ENCODE results near the gene REEP1.
"Not testable (repeated sequence)": the region's sequence is repeated elsewhere in the genome, so short reads cannot be mapped to it uniquely, and the experiment has no call there.

Gene REEP1

GRCh38 chr2:86275962-86276361, 61.5 kb downstream of the REEP1 start:
- no peak for DNase-seq

GRCh38 chr2:86275384-86275799, 62.0 kb downstream of the REEP1 start:
- DNase-seq, result no peak

- DNase-seq, result no peak
Observed at GRCh38 chr2:86274918-86275275, 62.5 kb downstream of the REEP1 start.

GRCh38 chr2:86274265-86274917, 63.0 kb downstream of the REEP1 start:
- no peak for DNase-seq

- DNase-seq, result no peak
Observed at GRCh38 chr2:86272111-86272510, 65.3 kb downstream of the REEP1 start.

- no peak for DNase-seq
Observed at GRCh38 chr2:86271248-86271647, 66.2 kb downstream of the REEP1 start.

- no peak for DNase-seq
Observed at GRCh38 chr2:86263956-86264355, 73.5 kb downstream of the REEP1 start.

GRCh38 chr2:86260978-86261377, 76.4 kb downstream of the REEP1 start:
- no peak for DNase-seq

- DNase-seq, result no peak
Observed at GRCh38 chr2:86258106-86258505, 79.3 kb downstream of the REEP1 start.

- DNase-seq, result no peak
Observed at GRCh38 chr2:86256982-86257381, 80.4 kb downstream of the REEP1 start.

- DNase-seq, result no peak
Observed at GRCh38 chr2:86256300-86256699, 81.1 kb downstream of the REEP1 start.

GRCh38 chr2:86254576-86255538, 82.6 kb downstream of the REEP1 start:
- DNase-seq, result no peak

GRCh38 chr2:86253424-86253823, 84.0 kb downstream of the REEP1 start:
- no peak for DNase-seq

- DNase-seq, result no peak
Observed at GRCh38 chr2:86251840-86252266, 85.6 kb downstream of the REEP1 start.

GRCh38 chr2:86249579-86250391, 87.6 kb downstream of the REEP1 start:
- DNase-seq, result no peak

GRCh38 chr2:86249176-86249575, 88.2 kb downstream of the REEP1 start:
- DNase-seq, result no peak

GRCh38 chr2:86245222-86245621, 92.2 kb downstream of the REEP1 start:
- not testable (repeated sequence) for DNase-seq

GRCh38 chr2:86244781-86245180, 92.6 kb downstream of the REEP1 start:
- DNase-seq, result not testable (repeated sequence)

GRCh38 chr2:86243950-86244733, 93.3 kb downstream of the REEP1 start:
- DNase-seq, result no peak

GRCh38 chr2:86243272-86243671, 94.2 kb downstream of the REEP1 start:
- DNase-seq, result no peak

GRCh38 chr2:86241611-86242010, 95.8 kb downstream of the REEP1 start:
- DNase-seq, result no peak

- DNase-seq, result no peak
Observed at GRCh38 chr2:86240251-86240650, 97.2 kb downstream of the REEP1 start.
